ENCODE measurements around the gene IMPA2. TPM values are rescaled to one million over a fixed set of nuclear protein-coding genes. Genes with fewer than 3 reads are reported as not detected.

IMPA2 gene
- total RNA-seq, 1 experiment from 2014 or later: 35.8 TPM

DNA sequence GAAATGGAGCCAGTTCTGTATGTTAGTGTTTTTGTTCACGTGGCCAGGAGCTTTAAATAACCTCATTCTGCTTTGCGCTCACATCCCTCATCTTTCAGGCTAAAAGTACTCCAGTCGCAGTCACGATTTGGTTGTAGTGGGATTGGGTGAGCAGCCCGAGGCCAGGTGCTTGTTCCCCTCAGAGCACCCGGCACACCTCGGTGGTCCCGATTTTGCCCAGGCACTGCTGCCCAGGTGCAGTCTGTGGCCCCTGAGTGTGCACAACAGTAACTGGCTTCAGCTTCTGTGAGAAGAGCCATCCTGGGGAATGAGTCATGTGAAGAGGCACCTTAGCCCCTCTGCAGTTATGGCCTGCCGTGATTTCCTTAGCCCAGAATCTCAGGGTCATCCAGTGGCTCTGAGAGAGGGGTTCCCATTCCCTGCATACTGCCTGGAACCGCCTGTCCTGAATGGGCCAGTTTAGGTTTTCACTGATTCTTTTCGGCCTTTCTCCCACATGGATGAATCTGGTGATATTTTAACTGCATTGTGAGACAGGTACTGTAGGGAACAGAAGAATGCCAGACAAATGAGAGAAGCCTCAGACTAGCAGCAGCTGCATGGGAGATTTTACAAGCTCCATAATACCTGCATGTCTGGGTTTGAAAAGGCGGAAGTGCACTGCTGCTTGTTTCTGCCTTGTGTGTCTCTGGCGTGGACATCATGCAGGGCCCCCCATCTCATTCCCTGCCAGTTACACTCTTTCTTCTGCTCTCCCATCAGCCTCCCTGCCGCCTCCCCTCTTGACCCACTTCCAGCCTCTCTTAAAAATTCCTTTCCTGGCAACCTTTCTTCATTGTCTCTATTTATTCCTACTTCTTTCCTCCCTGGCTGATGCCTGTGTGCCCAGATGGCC lies 33.5 kb downstream of the IMPA2 start:
- Histone ChIP-seq H3K27me3 (no peaks in the 10 kb centered on the region), H3K9me3 (replicated peaks) (no peaks in the 10 kb centered on the region), H3K36me3 (no peaks in the 10 kb centered on the region), H3K4me3 (no peak overlapping the region), H3K4me1 (no peaks in the 10 kb centered on the region), H3K27ac (no peak overlapping the region)
- DNase-seq: no peak

DNA sequence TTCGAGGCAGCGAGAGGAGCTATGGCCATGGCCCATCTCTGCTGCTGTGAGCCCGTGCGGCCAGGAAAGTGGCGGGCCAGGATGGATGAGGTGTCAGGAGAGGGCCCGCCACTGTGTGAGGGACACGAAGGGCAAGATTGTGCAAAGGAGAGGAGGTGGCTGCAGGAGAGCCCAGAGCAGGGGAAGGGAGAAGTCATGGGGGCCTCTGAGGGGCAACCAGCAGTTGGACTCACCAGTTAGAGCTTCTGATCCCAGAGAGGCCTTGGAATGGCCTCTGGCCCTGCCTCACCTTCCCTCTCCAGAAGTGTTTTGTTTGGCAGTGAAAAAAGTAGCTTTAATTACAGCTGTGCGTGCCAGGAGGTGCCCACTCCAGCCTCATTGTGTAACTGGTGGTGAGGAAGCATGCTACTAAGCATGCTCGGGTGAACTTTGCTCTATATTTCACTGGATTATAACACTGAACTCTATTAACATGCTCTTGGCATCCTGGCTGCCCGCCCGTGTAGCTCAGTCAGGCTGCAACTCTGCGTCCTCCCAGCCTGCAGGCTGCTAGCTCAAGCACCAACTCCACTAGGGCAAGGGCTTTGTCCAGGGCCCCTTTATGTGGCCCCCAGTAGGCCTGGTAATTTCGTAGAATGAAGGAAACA lies 34.2 kb downstream of the IMPA2 start:
- H3K27ac ChIP-seq: no peak overlapping the region
- no peaks in the 10 kb centered on the region for H3K27me3 ChIP-seq

DNA sequence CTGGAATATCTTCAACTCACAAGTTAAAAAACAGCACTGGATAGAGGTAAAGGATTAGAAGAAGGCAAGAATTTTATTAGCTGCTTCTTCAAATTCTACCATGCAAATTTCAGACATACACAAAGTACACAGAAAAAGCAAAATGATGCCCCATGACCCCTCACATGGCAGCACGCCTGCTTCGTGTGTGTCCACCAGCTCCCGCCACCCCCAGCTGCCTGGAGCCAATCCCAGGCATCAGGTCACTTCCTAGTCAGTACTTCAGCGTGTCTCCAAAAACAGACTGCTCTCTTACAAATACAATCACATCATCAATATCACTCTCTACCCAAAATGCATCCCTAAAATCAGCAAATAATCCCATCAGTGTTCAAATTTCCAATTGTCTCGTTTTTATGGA lies 35.8 kb downstream of the IMPA2 start:
- H3K27ac ChIP-seq: no peak overlapping the region
- H3K4me1 ChIP-seq: no peaks in the 10 kb centered on the region
- H3K27me3 ChIP-seq: no peaks in the 10 kb centered on the region
- H3K9me3 ChIP-seq (replicated peaks): no peaks in the 10 kb centered on the region
- no peaks in the 10 kb centered on the region for H3K36me3 ChIP-seq
- H3K4me3 ChIP-seq: no peak overlapping the region
- no peak for DNase-seq

More for the DNA sequence above, 34.2 kb downstream of the IMPA2 start:
- H3K4me3 ChIP-seq: no peak overlapping the region
- no peaks in the 10 kb centered on the region for H3K9me3 ChIP-seq (replicated peaks)
- no peak for DNase-seq
- no peaks in the 10 kb centered on the region for H3K36me3 ChIP-seq
- no peaks in the 10 kb centered on the region for H3K4me1 ChIP-seq

GRCh38 chr18:12018861-12019260 lies 37.6 kb downstream of the IMPA2 start:
- DNase-seq: no peak
- no peaks in the 10 kb centered on the region for H3K9me3 ChIP-seq (replicated peaks)
- no peak overlapping the region for H3K4me3 ChIP-seq
- no peaks in the 10 kb centered on the region for H3K4me1 ChIP-seq
- H3K27me3 ChIP-seq: no peaks in the 10 kb centered on the region
- H3K36me3 ChIP-seq: no peaks in the 10 kb centered on the region
- H3K27ac ChIP-seq: no peak overlapping the region

GRCh38 chr18:12021077-12021476 lies 39.8 kb downstream of the IMPA2 start:
- DNase-seq: no peak
- Histone ChIP-seq H3K9me3 (replicated peaks) (no peaks in the 10 kb centered on the region), H3K27me3 (no peaks in the 10 kb centered on the region), H3K4me1 (no peaks in the 10 kb centered on the region), H3K36me3 (no peaks in the 10 kb centered on the region), H3K27ac (no peak overlapping the region), H3K4me3 (no peak overlapping the region)

GRCh38 chr18:12021596-12021995 lies 40.3 kb downstream of the IMPA2 start:
- no peaks in the 10 kb centered on the region for H3K9me3 ChIP-seq (replicated peaks)
- no peak overlapping the region for H3K4me3 ChIP-seq
- H3K4me1 ChIP-seq: no peaks in the 10 kb centered on the region
- no peaks in the 10 kb centered on the region for H3K36me3 ChIP-seq
- no peaks in the 10 kb centered on the region for H3K27me3 ChIP-seq
- no peak for DNase-seq
- no peak overlapping the region for H3K27ac ChIP-seq

DNA sequence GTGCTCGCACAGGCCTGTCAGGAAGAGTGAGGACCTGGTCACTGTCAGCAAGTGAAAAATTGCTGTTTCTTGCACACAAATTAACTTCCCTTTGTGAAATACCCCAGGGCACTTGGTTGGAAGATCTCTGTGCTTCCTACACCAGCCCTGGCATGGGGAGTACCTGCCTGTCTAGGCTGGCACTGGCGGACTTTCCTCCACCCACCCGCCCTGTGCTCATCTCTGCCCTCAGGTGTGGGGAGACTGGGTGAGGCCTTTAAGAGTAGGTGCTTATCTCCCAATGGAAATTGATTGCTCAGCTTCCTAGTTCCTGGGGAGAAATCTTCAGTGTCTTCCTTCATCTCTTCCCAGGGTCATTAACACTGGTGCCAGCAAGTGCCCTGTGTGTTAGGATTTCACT lies 42.1 kb downstream of the IMPA2 start:
- H3K36me3 ChIP-seq: no peaks in the 10 kb centered on the region
- H3K27ac ChIP-seq: no peak overlapping the region
- H3K4me1 ChIP-seq: no peaks in the 10 kb centered on the region
- H3K4me3 ChIP-seq: no peak overlapping the region
- H3K9me3 ChIP-seq (replicated peaks): no peaks in the 10 kb centered on the region
- no peak for DNase-seq
- no peaks in the 10 kb centered on the region for H3K27me3 ChIP-seq

DNA sequence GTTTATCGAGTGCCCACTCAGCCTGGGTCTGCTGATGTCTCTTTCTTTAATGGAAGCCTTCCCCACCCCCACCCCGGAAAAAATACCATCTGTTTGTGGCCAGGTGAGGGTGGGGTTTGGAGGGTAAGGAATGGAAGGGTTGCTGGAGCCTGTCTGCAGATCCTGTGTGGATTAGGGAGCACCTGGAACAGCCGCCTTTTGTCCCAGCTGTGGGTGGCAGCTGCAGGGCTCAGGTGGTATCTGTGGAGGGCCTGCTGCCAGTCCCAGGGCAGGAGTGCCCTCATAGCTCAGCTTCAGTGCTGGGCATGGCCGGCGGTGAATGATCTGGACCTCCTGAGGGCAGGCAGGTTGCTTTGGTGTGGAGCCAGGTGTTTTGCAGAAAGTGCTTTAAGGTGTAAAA lies 45.3 kb downstream of the IMPA2 start:
- Histone ChIP-seq H3K36me3 (no peaks in the 10 kb centered on the region), H3K9me3 (replicated peaks) (no peaks in the 10 kb centered on the region), H3K27ac (no peak overlapping the region), H3K4me3 (no peak overlapping the region), H3K4me1 (no peaks in the 10 kb centered on the region), H3K27me3 (no peaks in the 10 kb centered on the region)
- no peak for DNase-seq

GRCh38 chr18:12027046-12027445 lies 45.7 kb downstream of the IMPA2 start:
- no peaks in the 10 kb centered on the region for H3K4me1 ChIP-seq

GRCh38 chr18:12027480-12027879 lies 46.2 kb downstream of the IMPA2 start:
- no peak for DNase-seq
- H3K27me3 ChIP-seq: no peaks in the 10 kb centered on the region
- no peaks in the 10 kb centered on the region for H3K9me3 ChIP-seq (replicated peaks)
- H3K36me3 ChIP-seq: no peaks in the 10 kb centered on the region
- no peaks in the 10 kb centered on the region for H3K4me1 ChIP-seq
- H3K4me3 ChIP-seq: no peak overlapping the region
- no peak overlapping the region for H3K27ac ChIP-seq

More at GRCh38 chr18:12027046-12027445, 45.7 kb downstream of the IMPA2 start:
- H3K4me3 ChIP-seq: no peak overlapping the region
- H3K27ac ChIP-seq: no peak overlapping the region
- H3K9me3 ChIP-seq (replicated peaks): no peaks in the 10 kb centered on the region
- DNase-seq: no peak
- no peaks in the 10 kb centered on the region for H3K36me3 ChIP-seq
- no peaks in the 10 kb centered on the region for H3K27me3 ChIP-seq

DNA sequence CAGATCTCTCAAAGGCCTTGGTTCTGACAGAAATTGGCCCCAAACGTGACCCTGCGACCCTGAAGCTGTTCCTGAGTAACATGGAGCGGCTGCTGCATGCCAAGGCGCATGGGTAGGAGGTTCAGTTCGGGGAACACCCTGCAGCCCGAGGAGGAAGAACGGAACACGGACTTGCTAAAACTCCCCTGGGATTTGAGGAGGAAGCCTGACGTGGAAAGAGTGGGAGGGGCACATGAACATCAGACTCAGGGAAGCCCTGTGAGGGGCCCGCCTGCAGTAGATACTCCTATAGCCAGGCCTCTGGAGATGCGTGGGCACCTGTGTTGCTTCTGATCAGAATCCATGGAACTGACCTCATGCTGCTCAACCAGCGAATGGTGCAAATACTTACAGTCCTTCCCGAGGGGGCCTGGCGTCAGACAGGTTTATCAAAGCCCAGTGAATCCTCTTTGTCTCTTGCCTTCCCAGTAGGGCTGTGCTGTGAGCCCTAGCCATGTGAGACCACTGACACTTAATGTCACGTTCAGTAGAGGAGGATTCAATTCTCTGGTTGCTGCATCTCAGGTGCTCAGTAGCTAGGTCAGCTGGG lies 46.8 kb downstream of the IMPA2 start:
- Histone ChIP-seq H3K9me3 (replicated peaks) (no peaks in the 10 kb centered on the region), H3K4me3 (no peak overlapping the region), H3K36me3 (no peaks in the 10 kb centered on the region), H3K27me3 (no peaks in the 10 kb centered on the region), H3K4me1 (no peaks in the 10 kb centered on the region), H3K27ac (no peak overlapping the region)
- no peak for DNase-seq

- DNase-seq: no peak
- Histone ChIP-seq H3K4me3 (no peak overlapping the region), H3K9me3 (replicated peaks) (no peaks in the 10 kb centered on the region), H3K27me3 (no peaks in the 10 kb centered on the region), H3K36me3 (no peaks in the 10 kb centered on the region), H3K27ac (no peak overlapping the region), H3K4me1 (no peaks in the 10 kb centered on the region)
Observed at GRCh38 chr18:12028674-12029073, 47.4 kb downstream of the IMPA2 start.

- Histone ChIP-seq H3K4me3 (no peak overlapping the region), H3K4me1 (no peaks in the 10 kb centered on the region), H3K36me3 (no peaks in the 10 kb centered on the region), H3K27ac (no peak overlapping the region), H3K9me3 (replicated peaks) (no peaks in the 10 kb centered on the region), H3K27me3 (no peaks in the 10 kb centered on the region)
- no peak for DNase-seq
Observed at GRCh38 chr18:12029786-12030584, 48.7 kb downstream of the IMPA2 start.

GRCh38 chr18:12030670-12031069 lies 49.4 kb downstream of the IMPA2 start:
- Histone ChIP-seq H3K36me3 (no peaks in the 10 kb centered on the region), H3K27me3 (no peaks in the 10 kb centered on the region), H3K4me1 (no peaks in the 10 kb centered on the region), H3K27ac (no peak overlapping the region), H3K4me3 (no peak overlapping the region), H3K9me3 (replicated peaks) (no peaks in the 10 kb centered on the region)
- DNase-seq: no peak

GRCh38 chr18:12031181-12031580 lies 49.9 kb downstream of the IMPA2 start:
- Histone ChIP-seq H3K36me3 (no peaks in the 10 kb centered on the region), H3K4me3 (no peak overlapping the region), H3K27ac (no peak overlapping the region)

More at GRCh38 chr18:12031181-12031580, 49.9 kb downstream of the IMPA2 start:
- H3K9me3 ChIP-seq (replicated peaks): no peaks in the 10 kb centered on the region
- no peak for DNase-seq
- no peaks in the 10 kb centered on the region for H3K4me1 ChIP-seq
- H3K27me3 ChIP-seq: no peaks in the 10 kb centered on the region

Data from SJCRH30 (cell line).